ENCODE results near the gene ZCCHC9. TPM values are rescaled to one million over a fixed set of nuclear protein-coding genes. Genes with fewer than 3 reads are reported as not detected.
"Not testable (repeated sequence)": the region's sequence is repeated elsewhere in the genome, so short reads cannot be mapped to it uniquely, and the experiment has no call there.

The ZCCHC9 gene
- total RNA-seq, 4 donors from 2014 or later: 24.5 to 32.6 (median 26.8) TPM

DNA sequence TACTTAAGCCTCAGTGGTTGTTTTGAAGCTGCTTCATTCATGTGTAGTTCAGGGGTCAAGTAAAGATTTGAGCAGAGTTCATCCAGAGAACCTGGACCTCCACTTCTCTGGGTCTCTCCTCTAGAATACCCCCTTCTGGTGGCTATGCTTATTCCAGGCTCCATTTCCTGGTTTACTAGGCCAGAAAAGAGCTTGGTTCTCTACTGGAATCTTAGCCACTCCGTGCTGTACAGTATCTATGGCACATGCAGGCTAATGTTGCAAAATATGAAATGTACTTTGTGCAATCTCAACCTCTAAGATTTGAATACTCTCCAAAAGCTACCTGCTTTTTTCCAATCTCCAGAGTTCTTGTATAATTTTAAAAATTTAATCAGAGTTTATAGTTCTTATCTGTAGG lies 17.4 kb upstream of the ZCCHC9 start:
- Histone ChIP-seq H3K9me3 (no peaks in the 10 kb centered on the region), H3K4me3 (no peak overlapping the region), H3K27ac (no peak overlapping the region), H3K27me3 (no peaks in the 10 kb centered on the region), H3K36me3 (no peaks in the 10 kb centered on the region), H3K4me1 (no peaks in the 10 kb centered on the region)
- no peak for TF ChIP-seq POLR2A (IDR thresholded peaks at IDR 0.05)
- TF ChIP-seq, protein P1, sequence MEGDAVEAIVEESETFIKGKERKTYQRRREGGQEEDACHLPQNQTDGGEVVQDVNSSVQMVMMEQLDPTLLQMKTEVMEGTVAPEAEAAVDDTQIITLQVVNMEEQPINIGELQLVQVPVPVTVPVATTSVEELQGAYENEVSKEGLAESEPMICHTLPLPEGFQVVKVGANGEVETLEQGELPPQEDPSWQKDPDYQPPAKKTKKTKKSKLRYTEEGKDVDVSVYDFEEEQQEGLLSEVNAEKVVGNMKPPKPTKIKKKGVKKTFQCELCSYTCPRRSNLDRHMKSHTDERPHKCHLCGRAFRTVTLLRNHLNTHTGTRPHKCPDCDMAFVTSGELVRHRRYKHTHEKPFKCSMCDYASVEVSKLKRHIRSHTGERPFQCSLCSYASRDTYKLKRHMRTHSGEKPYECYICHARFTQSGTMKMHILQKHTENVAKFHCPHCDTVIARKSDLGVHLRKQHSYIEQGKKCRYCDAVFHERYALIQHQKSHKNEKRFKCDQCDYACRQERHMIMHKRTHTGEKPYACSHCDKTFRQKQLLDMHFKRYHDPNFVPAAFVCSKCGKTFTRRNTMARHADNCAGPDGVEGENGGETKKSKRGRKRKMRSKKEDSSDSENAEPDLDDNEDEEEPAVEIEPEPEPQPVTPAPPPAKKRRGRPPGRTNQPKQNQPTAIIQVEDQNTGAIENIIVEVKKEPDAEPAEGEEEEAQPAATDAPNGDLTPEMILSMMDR (IDR thresholded peaks at IDR 0.05): no peak
- DNase-seq: no peak

DNA sequence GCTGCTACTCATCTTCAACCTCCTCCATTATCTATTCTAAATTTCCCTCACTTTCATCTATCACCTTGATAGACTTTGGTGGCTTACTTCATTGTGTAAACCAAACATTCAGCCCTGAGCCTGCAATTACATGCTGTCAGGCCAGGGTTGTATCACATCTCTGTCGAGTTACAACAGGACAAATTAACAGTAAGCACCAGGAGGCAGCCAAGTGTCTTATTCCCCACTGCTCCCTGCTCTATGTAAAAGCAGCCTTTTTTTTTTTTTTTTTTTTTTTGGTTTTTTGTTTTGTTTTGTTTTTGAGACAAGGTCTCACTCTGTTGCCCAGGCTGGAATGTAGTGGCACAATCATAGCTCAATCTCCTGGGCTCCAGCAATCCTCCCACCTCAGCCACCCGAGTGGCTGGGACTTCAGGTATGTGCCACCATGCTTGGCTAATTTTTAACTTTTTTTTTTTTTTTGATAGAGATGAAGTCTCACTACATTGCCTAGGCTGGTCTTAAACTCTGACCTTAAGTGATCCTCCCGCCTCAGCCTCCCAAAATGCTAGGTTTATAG lies 15.2 kb upstream of the ZCCHC9 start:
- Histone ChIP-seq H3K4me3 (no peak overlapping the region), H3K27me3 (no peaks in the 10 kb centered on the region), H3K27ac (no peak overlapping the region), H3K4me1 (no peaks in the 10 kb centered on the region), H3K36me3 (no peaks in the 10 kb centered on the region), H3K9me3 (no peaks in the 10 kb centered on the region)
- TF ChIP-seq, protein P1 (IDR thresholded peaks at IDR 0.05): no peak
- no peak for TF ChIP-seq POLR2A (IDR thresholded peaks at IDR 0.05)
- DNase-seq: no peak

DNA sequence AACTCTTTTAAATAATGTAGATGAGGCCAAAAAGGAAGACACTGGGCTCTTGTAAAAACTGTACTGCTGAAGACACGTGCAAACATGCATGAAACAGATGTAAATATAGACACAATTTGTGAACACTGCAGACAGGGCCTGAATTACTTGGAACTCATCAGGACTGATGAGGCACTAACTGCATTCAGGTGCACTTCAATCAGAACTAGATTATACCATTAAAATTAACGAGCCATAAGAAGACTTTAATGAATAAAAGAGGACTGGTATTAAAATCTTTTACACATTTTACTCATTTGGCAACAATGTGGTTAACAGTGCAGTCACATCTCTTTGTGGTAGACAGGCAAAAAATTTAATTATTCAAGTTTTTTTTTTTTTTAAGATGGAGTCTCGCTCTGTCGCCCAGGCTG lies 13.4 kb upstream of the ZCCHC9 start:
- H3K9me3 ChIP-seq: peaks cover 0 to 14% (median 3%) of the 10 kb centered on the region in 4 donors
- TF ChIP-seq, protein P1 (IDR thresholded peaks at IDR 0.05): no peak
- TF ChIP-seq POLR2A (IDR thresholded peaks at IDR 0.05): no peak
- H3K4me3 ChIP-seq: no peak overlapping the region
- no peak overlapping the region for H3K27ac ChIP-seq
- DNase-seq: no peak
- no peaks in the 10 kb centered on the region for H3K27me3 ChIP-seq
- H3K36me3 ChIP-seq: no peaks in the 10 kb centered on the region
- H3K4me1 ChIP-seq: no peaks in the 10 kb centered on the region

DNA sequence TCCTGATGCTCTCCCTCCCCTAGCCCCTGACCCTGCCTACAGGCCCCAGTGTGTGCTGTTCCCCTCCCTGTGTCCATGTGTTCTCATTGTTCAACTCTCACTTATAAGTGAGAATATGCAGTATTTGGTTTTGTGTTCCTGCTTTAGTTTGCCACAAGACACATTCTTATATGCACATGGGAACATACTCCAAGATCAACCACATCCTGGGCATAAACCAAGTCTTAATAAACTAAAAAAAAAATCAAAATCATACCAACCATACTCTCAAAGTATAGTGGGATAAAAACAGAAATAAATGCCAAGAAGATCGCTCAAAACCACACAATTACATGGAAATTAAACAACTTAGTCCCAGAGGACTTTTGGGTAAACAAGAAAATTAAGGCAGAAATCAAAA lies 11.2 kb upstream of the ZCCHC9 start:
- TF ChIP-seq, protein P1 (IDR thresholded peaks at IDR 0.05): no peak
- TF ChIP-seq POLR2A (IDR thresholded peaks at IDR 0.05): no peak

DNA sequence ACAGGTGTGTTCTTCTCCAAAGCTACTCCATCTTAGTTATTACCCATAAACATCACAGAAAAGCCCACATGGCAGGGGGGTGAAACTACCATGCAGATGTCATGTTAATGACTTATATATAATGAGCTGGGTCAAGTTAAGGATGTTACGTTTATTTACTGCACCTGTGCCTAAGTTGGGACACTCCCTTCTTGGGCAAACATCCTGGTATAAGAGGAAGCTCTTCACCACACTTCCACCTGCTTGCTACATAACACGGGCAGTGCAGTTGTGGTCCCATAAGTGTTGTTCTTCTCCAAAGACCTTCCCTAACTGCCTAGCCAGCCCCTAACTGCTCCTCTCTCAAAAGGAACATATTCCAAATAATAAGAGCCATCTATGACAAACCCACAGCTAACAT lies 9.3 kb upstream of the ZCCHC9 start:
- TF ChIP-seq, protein P1 (IDR thresholded peaks at IDR 0.05): no peak
- no peak for TF ChIP-seq POLR2A (IDR thresholded peaks at IDR 0.05)
- no peak overlapping the region for H3K27ac ChIP-seq
- no peak for DNase-seq

More for the DNA sequence above, 11.2 kb upstream of the ZCCHC9 start:
- Histone ChIP-seq H3K27ac (no peak overlapping the region), H3K27me3 (no peaks in the 10 kb centered on the region), H3K4me3 (no peak overlapping the region), H3K36me3 (no peaks in the 10 kb centered on the region), H3K4me1 (no peaks in the 10 kb centered on the region), H3K9me3 (peaks cover 0 to 14% (median 3%) of the 10 kb centered on the region in 4 donors)
- no peak for DNase-seq

DNA sequence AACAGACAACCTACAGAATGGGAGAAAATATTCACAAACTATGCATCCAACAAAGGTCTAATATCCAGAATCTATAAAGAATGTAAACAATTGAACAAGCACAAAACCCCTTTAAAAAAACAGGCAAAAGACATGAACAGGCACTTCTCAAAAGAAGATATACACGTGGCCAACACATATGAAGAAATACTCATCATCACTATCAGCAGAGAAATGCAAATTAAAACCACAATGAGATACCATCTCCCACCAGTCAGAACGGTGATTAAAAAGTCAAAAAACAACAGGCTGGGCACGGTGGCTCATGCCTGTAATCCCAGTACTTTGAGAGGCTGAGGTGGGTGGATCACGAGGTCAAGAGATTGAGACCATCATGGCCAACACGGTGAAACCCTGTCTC lies 7.4 kb upstream of the ZCCHC9 start:
- H3K27me3 ChIP-seq, H3K4me3 ChIP-seq, H3K4me1 ChIP-seq, H3K36me3 ChIP-seq, H3K27ac ChIP-seq, DNase-seq: not testable (repeated sequence)
- peaks cover 0 to 14% (median 3%) of the 10 kb centered on the region in 4 donors for H3K9me3 ChIP-seq

More for the DNA sequence above, 9.3 kb upstream of the ZCCHC9 start:
- no peaks in the 10 kb centered on the region for H3K27me3 ChIP-seq
- H3K9me3 ChIP-seq: peaks cover 0 to 14% (median 3%) of the 10 kb centered on the region in 4 donors
- no peaks in the 10 kb centered on the region for H3K36me3 ChIP-seq
- H3K4me3 ChIP-seq: no peak overlapping the region
- no peaks in the 10 kb centered on the region for H3K4me1 ChIP-seq

Measured in Peyer's patch (tissue), 4 donors.